Endothelial cell of umbilical vein (primary cell): ENCODE data around the gene SPDYE3.
"Not testable (repeated sequence)": the region's sequence is repeated elsewhere in the genome, so short reads cannot be mapped to it uniquely, and the experiment has no call there.

Experiments
- CTCF ChIP-seq, 2 donors: IDR thresholded peaks; 1 replicate in 1 of 2; 2 replicates in 1 of 2; pipeline ENCODE4 v1.5.1; 2011; ENCODE audit warnings: low read length in 2 of 2, mild to moderate bottlenecking in 2 of 2, moderate library complexity in 2 of 2, control low read depth in 1 of 2, inconsistent platforms in 1 of 2, low read depth in 1 of 2; ENCODE audit not compliant: insufficient read depth in 1 of 2; ENCODE audit errors: extremely low read depth in 1 of 2
- EZH2 ChIP-seq: IDR thresholded peaks from 2 replicates; pipeline ENCODE4 v1.6.1; 2012; ENCODE audit warnings: borderline replicate concordance, low read depth, mild to moderate bottlenecking, moderate library complexity, low read length, inconsistent platforms; ENCODE audit not compliant: severe bottlenecking

GRCh38 chr7:100292162-100292561 lies 15.3 kb upstream of the SPDYE3 start:
- not testable (repeated sequence) for TF ChIP-seq CTCF (IDR thresholded peaks at IDR 0.05; ENCODE audit: extremely low read depth in 1 of 2, insufficient read depth in 1 of 2, low read depth in 1 of 2, low read length in 2 of 2); EZH2
